Measurements from ENCODE around the gene CAMK2B.

Gene CAMK2B

DNA sequence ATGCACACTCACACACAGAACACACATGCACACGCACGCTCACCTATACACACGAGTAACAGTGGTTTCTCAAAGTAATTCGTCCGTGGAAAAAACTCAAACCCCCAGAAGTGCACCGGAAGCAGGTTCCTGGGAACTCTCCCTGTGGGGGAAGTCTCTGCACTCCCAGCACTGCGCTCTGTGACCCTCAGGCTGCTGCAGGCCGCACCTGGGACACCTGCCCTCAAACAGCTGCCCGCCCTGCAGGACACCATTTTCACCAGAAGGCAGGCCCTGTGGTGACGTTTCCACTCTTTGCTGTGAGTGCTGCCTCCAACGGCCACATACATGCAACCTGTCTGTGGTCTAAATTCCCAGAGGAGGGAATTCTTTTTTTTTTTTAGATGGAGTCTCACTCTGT lies 103.3 kb downstream of the CAMK2B start:
- no peaks in the 10 kb centered on the region for H3K36me3 Mint-ChIP-seq (ENCODE audit: low read depth)
- no peak for DNase-seq
- H3K27me3 Mint-ChIP-seq (ENCODE audit: low read depth, poor library complexity) = peaks cover 9% of the 10 kb centered on the region
- H3K4me1 Mint-ChIP-seq = peaks cover 51% of the 10 kb centered on the region
- H3K4me3 Mint-ChIP-seq = no peak overlapping the region
- no peak overlapping the region for H3K27ac Mint-ChIP-seq
- no peaks in the 10 kb centered on the region for H3K9me3 Mint-ChIP-seq
- TF ChIP-seq, protein P1, sequence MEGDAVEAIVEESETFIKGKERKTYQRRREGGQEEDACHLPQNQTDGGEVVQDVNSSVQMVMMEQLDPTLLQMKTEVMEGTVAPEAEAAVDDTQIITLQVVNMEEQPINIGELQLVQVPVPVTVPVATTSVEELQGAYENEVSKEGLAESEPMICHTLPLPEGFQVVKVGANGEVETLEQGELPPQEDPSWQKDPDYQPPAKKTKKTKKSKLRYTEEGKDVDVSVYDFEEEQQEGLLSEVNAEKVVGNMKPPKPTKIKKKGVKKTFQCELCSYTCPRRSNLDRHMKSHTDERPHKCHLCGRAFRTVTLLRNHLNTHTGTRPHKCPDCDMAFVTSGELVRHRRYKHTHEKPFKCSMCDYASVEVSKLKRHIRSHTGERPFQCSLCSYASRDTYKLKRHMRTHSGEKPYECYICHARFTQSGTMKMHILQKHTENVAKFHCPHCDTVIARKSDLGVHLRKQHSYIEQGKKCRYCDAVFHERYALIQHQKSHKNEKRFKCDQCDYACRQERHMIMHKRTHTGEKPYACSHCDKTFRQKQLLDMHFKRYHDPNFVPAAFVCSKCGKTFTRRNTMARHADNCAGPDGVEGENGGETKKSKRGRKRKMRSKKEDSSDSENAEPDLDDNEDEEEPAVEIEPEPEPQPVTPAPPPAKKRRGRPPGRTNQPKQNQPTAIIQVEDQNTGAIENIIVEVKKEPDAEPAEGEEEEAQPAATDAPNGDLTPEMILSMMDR (IDR thresholded peaks at IDR 0.05) = no peak

DNA sequence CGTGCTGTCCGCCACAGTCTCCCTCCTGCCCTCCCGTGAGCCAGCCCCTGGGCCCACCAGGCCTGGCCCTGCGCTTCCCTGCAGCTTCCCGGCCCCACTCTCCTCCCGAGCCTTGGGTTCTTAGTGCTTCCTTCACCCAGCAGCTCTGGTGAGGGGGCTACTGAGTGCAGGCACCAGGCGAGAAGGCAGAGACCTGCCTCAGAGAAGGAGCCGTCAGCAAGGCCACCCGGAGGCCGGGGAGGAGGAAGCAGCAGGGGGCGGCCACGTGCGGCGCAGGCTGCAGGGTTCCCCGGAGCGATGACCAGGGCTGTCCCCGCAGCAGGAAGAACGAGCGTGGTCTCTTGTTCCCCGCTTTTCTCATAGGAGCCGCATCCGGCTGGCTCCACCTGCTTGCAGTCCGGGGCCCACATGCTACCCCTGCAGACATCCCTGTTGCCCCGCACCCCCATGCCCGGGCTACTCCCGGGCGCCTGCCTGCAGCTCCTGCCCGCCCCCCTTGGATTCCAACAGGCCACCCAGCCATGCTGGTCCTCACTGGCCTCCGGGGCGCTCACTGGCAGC lies 104.1 kb downstream of the CAMK2B start:
- H3K27me3 Mint-ChIP-seq (ENCODE audit: low read depth, poor library complexity) = peaks cover 6% of the 10 kb centered on the region
- H3K9me3 Mint-ChIP-seq = no peaks in the 10 kb centered on the region
- peak; percentile 50 for DNase-seq
- no peak overlapping the region for H3K4me3 Mint-ChIP-seq
- H3K27ac Mint-ChIP-seq = no peak overlapping the region
- H3K4me1 Mint-ChIP-seq = peaks cover 58% of the 10 kb centered on the region
- TF ChIP-seq, protein P1 (IDR thresholded peaks at IDR 0.05) = no peak
- no peaks in the 10 kb centered on the region for H3K36me3 Mint-ChIP-seq (ENCODE audit: low read depth)

DNA sequence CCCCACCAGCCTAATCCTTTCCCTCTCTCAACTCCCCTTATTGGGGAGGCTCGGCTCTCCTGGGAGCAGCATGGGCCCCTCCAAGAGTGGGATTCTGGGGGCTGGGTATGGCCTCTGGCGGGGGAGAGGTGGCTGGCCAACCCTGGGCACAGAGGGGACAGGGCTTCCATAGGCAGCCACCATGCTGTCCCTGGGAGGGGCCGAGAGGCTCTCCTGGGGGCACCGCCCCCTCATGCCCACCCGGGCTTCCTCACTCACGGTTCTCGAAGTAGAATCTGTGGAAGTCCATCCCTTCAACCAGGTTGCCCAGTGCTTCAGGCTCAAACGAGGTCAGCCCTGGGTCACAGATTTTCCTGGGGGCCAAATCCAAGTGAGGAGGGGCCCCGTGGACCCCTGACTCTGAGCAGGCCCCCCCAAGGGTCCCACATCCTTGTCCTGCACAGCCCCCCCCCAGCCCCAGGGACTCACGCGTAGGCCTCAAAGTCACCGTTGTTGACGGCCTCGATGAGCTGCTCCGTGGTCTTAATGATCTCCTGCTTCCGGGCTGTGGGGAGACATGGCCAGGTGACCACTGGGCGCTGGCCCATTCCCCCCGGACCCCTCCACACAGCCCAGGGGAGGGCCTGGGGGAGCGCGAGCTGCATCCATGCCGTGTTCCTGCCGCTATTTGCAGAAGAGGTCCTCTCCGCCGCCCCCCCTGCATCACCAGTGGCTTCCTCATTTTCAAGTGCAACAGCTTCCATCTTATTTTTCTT lies 104.9 kb downstream of the CAMK2B start:
- H3K27ac Mint-ChIP-seq = no peak overlapping the region
- H3K9me3 Mint-ChIP-seq = no peaks in the 10 kb centered on the region
- H3K4me3 Mint-ChIP-seq = no peak overlapping the region
- H3K27me3 Mint-ChIP-seq (ENCODE audit: low read depth, poor library complexity) = peaks cover 3% of the 10 kb centered on the region
- TF ChIP-seq, protein P1 (IDR thresholded peaks at IDR 0.05) = no peak
- no peaks in the 10 kb centered on the region for H3K36me3 Mint-ChIP-seq (ENCODE audit: low read depth)
- DNase-seq = no peak
- H3K4me1 Mint-ChIP-seq = peaks cover 60% of the 10 kb centered on the region

DNA sequence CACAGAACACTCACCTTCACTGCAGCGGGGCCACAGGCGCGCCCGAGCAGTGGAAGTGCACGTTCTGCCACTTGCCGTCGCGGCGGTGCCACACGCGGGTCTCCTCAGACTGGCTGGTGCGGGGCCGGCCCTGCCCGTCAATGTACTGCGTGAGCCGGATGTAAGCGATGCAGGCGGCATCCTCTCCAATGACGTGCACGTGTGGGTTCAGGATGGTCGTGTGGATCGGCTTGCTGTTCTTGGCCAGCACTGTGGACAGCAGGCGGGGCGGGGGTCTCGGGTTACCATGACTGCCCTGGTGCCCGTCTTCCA lies 105.4 kb downstream of the CAMK2B start:
- Mint-ChIP-seq H3K27me3 (ENCODE audit: low read depth, poor library complexity) (peaks cover 3% of the 10 kb centered on the region), H3K9me3 (no peaks in the 10 kb centered on the region), H3K27ac (no peak overlapping the region), H3K36me3 (ENCODE audit: low read depth) (no peaks in the 10 kb centered on the region), H3K4me3 (no peak overlapping the region), H3K4me1 (peaks cover 61% of the 10 kb centered on the region)
- TF ChIP-seq, protein P1 (IDR thresholded peaks at IDR 0.05) = no peak
- DNase-seq = peak; percentile 14

DNA sequence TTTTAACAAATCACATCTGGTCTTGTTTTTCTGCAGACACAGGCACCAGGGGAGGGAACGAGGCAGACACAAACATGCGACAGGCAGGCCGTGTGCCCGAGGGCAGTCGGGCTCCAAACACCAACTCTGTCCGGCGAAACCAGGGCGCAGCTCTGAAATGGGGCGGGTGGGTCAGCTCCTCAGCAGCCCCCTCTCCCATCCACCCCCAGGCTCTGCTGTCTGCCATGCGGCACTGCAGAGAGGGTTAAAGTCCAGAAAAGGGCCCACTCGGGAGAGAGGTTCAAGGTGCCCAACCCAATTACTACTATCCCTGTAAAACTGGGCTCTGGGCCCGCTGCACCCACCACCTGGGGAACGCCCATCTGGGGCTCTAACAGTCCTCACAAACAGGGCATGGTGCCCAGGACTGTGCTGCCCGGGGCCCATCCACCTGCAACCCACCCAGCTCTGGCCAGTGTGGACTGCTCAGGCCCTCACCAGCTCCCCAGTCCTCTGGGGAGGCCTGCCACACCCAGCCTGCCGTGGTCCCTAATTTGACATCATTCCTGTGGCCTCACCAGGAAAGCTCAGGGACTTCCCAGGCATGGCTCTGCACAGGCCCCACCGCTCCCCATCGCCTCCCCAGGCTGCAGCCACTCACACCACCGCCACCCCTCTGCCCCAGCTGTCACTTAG lies 105.9 kb downstream of the CAMK2B start:
- TF ChIP-seq, protein P1 (IDR thresholded peaks at IDR 0.05) = no peak
- Mint-ChIP-seq H3K36me3 (ENCODE audit: low read depth) (no peaks in the 10 kb centered on the region), H3K4me1 (peaks cover 63% of the 10 kb centered on the region), H3K4me3 (no peak overlapping the region), H3K27me3 (ENCODE audit: low read depth, poor library complexity) (peaks cover 3% of the 10 kb centered on the region), H3K9me3 (no peaks in the 10 kb centered on the region), H3K27ac (no peak overlapping the region)
- no peak for DNase-seq
